DND-41 (cell line): Measurements from ENCODE around the gene EXD3.

Source experiments
- ATAC-seq: fragments of 200-7000 bp; cut with Tn5 transposase; 3 replicates; pipeline ENCODE4 v1.9.1; 2021; ENCODE audit warnings: low read depth; ENCODE audit not compliant: insufficient read depth
- DNase-seq: peaks from one replicate; pipeline ENCODE4 v3.0.0-alpha.2; 2020
- H2AFZ ChIP-seq: 2 replicates; pipeline ENCODE4 v1.6.0; 2012; ENCODE audit warnings: low read depth, low read length
- H3K27ac ChIP-seq: 2 replicates; pipeline ENCODE4 v1.5.1; 2012; ENCODE audit warnings: low read length, inconsistent platforms
- H3K27me3 ChIP-seq: fragments of 200-600 bp; sonication (generic); 2 replicates; pipeline ENCODE4 v1.6.0; 2012; ENCODE audit warnings: low read length, mild to moderate bottlenecking, inconsistent platforms; ENCODE audit not compliant: insufficient read depth, poor library complexity
- H3K36me3 ChIP-seq: 2 replicates; pipeline ENCODE4 v1.5.1; 2012; ENCODE audit warnings: low read length, inconsistent platforms; ENCODE audit not compliant: insufficient read depth
- H3K4me1 ChIP-seq: 2 replicates; pipeline ENCODE4 v1.5.1; 2012; ENCODE audit warnings: mild to moderate bottlenecking, low read length; ENCODE audit not compliant: insufficient read depth
- H3K4me2 ChIP-seq: 2 replicates; pipeline ENCODE4 v1.6.0; 2012; ENCODE audit warnings: mild to moderate bottlenecking, moderate library complexity, low read length, inconsistent platforms; ENCODE audit not compliant: insufficient read depth
- H3K4me3 ChIP-seq, 2 experiments: fragments of 200-600 bp in 1 of 2; shearing (Covaris generic) in 1 of 2; 2 replicates each; pipeline ENCODE4 v1.5.1; 2012 to 2016; ENCODE audit warnings: inconsistent platforms in 2 of 2, low read length in 2 of 2, mild to moderate bottlenecking in 2 of 2, low read depth in 1 of 2, moderate library complexity in 1 of 2
- H3K79me2 ChIP-seq: 2 replicates; pipeline ENCODE4 v1.6.0; 2012; ENCODE audit warnings: low read length, inconsistent platforms; ENCODE audit not compliant: insufficient read depth
- H3K9ac ChIP-seq: 2 replicates; pipeline ENCODE4 v1.6.0; 2012; ENCODE audit warnings: low read depth, mild to moderate bottlenecking, inconsistent platforms, low read length, moderate library complexity
- H3K9me3 ChIP-seq: 2 replicates; pipeline ENCODE4 v1.5.1; 2012; ENCODE audit warnings: low read length, moderate library complexity, mild to moderate bottlenecking, inconsistent platforms; ENCODE audit not compliant: insufficient read depth, severe bottlenecking
- H4K20me1 ChIP-seq: 2 replicates; pipeline ENCODE4 v1.6.0; 2012; ENCODE audit warnings: low read length; ENCODE audit not compliant: insufficient read depth
- EZH2 ChIP-seq: IDR thresholded peaks from 3 replicates; pipeline ENCODE4 v1.6.1; 2012; ENCODE audit warnings: borderline replicate concordance, low read depth, mild to moderate bottlenecking, moderate library complexity, low read length, inconsistent platforms; ENCODE audit not compliant: severe bottlenecking
- TF ChIP-seq, protein P1 (sequence below): IDR thresholded peaks from 2 replicates; pipeline ENCODE4 v1.5.1; 2012; ENCODE audit warnings: borderline replicate concordance, low read length, moderate library complexity, mild to moderate bottlenecking; ENCODE audit not compliant: poor library complexity, severe bottlenecking; ENCODE audit errors: extremely low read depth

Gene EXD3

DNA sequence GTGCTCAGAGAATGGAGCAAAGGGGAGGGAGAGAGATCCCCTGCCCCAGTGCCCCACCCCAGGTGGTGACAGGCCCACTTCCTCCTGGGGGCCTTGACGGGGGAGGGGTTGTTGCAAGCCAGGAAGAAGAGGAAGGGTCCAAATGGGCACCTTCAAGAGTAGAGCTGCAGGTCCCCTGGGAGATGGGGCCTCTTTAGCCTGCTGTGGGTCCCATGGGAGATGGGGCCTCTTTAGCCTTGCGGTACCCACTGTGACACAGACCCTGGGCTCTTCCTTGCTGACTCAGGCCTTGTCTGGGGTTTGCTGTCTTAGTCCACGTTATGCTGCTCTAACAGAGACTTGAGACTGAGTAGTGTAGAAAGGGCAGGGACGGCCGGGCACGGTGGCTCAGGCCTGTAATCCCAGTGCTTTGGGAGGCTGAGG lies 155.0 kb downstream of the EXD3 start:
- Histone ChIP-seq H3K36me3 (peaks cover 72% of the 10 kb centered on the region), H2AFZ (no peak overlapping the region), H3K27ac (no peak overlapping the region), H3K79me2 (0 out of 2 replicates have a peak, but pooled peaks cover 2% of the 10 kb centered on the region), H3K4me1 (no peaks in the 10 kb centered on the region), H3K9me3 (no peaks in the 10 kb centered on the region), H3K4me3 (no peak overlapping the region), H3K9ac (no peak overlapping the region), H3K27me3 (no peaks in the 10 kb centered on the region), H3K4me2 (no peak overlapping the region), H4K20me1 (peaks cover 36% of the 10 kb centered on the region)
- DNase-seq = no peak
- no peak for TF ChIP-seq EZH2
- TF ChIP-seq, protein P1, sequence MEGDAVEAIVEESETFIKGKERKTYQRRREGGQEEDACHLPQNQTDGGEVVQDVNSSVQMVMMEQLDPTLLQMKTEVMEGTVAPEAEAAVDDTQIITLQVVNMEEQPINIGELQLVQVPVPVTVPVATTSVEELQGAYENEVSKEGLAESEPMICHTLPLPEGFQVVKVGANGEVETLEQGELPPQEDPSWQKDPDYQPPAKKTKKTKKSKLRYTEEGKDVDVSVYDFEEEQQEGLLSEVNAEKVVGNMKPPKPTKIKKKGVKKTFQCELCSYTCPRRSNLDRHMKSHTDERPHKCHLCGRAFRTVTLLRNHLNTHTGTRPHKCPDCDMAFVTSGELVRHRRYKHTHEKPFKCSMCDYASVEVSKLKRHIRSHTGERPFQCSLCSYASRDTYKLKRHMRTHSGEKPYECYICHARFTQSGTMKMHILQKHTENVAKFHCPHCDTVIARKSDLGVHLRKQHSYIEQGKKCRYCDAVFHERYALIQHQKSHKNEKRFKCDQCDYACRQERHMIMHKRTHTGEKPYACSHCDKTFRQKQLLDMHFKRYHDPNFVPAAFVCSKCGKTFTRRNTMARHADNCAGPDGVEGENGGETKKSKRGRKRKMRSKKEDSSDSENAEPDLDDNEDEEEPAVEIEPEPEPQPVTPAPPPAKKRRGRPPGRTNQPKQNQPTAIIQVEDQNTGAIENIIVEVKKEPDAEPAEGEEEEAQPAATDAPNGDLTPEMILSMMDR = no peak
- ATAC-seq = no peak

DNA sequence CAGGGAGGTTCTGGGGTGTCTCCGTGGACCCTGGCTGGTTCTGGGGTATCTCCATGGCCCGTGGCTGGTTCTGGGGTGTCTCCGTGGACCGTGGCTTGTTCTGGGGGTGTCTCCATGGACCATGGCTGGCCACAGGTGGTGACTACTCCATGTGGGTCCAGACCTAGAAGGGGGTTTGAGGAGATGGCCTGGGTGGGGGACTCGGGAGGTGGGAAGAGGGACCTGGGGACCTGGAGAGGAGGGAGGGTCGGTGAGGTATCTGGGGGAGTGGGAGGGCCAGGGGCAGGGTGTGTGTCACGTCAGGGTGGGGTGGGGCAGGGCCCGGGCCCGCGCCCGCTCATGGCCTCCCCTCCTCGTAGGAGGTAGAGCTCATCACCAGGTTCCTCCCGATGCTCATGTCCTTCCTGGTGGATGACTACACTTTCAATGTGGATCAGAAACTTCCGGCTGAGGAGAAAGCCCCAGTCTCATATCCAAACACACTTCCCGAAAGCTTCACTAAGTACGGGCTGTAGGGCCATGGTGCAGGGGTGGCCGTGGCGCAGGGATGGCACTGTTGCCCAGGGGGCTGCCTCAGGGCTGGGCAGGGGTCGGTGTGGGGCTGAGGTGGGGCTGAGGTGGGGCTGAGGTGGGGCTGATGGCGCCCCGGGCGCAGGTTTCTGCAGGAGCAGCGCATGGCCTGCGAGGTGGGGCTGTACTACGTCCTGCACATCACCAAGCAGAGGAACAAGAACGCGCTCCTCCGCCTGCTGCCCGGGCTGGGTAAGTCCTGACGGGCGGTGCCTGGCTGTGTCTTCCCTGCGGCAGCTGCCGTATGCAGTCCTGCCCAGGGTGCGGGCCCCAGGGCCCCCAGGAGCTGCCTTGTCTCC lies 156.1 kb downstream of the EXD3 start:
- H3K9ac ChIP-seq = no peak overlapping the region

DNA sequence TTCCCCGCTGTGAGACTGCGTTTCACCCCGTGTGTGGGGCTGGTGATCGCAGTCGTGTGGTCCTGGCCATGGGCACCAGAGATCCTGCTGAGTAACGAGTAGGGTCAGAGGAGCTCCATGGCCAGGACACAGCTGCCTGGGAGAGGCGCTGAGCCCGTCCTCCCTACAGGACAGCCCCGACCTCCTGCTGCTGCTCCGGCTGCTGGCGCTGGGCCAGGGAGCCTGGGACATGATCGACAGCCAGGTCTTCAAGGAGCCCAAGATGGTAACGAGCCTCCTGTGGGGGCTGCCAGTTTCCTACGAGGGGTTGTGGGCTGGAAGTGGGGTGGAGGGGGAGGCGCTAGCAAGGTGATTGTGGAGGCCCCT lies 156.8 kb downstream of the EXD3 start:
- TF ChIP-seq, protein P1 = no peak
- no peak for TF ChIP-seq EZH2
- peaks cover 20% of the 10 kb centered on the region for H4K20me1 ChIP-seq
- H3K4me3 ChIP-seq = no peak overlapping the region
- no peak for DNase-seq
- H3K4me1 ChIP-seq = no peaks in the 10 kb centered on the region
- H3K27me3 ChIP-seq = no peaks in the 10 kb centered on the region
- H3K79me2 ChIP-seq = 0 out of 2 replicates have a peak, but pooled peaks cover 2% of the 10 kb centered on the region
- peaks cover 62% of the 10 kb centered on the region for H3K36me3 ChIP-seq
- H2AFZ ChIP-seq = no peak overlapping the region
- ATAC-seq = no peak
- H3K9ac ChIP-seq = no peak overlapping the region
- no peak overlapping the region for H3K4me2 ChIP-seq
- no peak overlapping the region for H3K27ac ChIP-seq
- H3K9me3 ChIP-seq = no peaks in the 10 kb centered on the region

More for the DNA sequence above, 156.1 kb downstream of the EXD3 start:
- no peak overlapping the region for H2AFZ ChIP-seq
- no peak overlapping the region for H3K27ac ChIP-seq
- no peaks in the 10 kb centered on the region for H3K9me3 ChIP-seq
- H3K36me3 ChIP-seq = peaks cover 63% of the 10 kb centered on the region
- H4K20me1 ChIP-seq = peaks cover 24% of the 10 kb centered on the region
- no peak overlapping the region for H3K4me3 ChIP-seq
- H3K4me1 ChIP-seq = no peaks in the 10 kb centered on the region
- no peak for ATAC-seq
- no peaks in the 10 kb centered on the region for H3K27me3 ChIP-seq
- TF ChIP-seq, protein P1 = no peak
- TF ChIP-seq EZH2 = no peak
- no peak overlapping the region for H3K4me2 ChIP-seq
- 0 out of 2 replicates have a peak, but pooled peaks cover 2% of the 10 kb centered on the region for H3K79me2 ChIP-seq
- DNase-seq = no peak
